Measurements from ENCODE around the gene MEI1. TPM values are rescaled to one million over a fixed set of nuclear protein-coding genes. Genes with fewer than 3 reads are reported as not detected.

The MEI1 gene
- total and polyA plus RNA-seq, 8 donors, result 1.6 to 15.2 (median 3.4) TPM; not detected in 2

- intact Hi-C loops (cut with DNase I; ENCODE audit: low total_unique reads), result no loop called here
- DNase-seq, result peak in 1 of 2 donors; percentile 65
- Histone ChIP-seq H3K4me3 (peak overlapping the region; percentile 58 to 77 (median 68)), H3K36me3 (peaks cover 0 to 3% (median 1%) of the 10 kb centered on the region in 4 donors), H3K4me1 (peaks cover 15 to 51% (median 32%) of the 10 kb centered on the region in 4 donors), H3K27me3 (no peaks in the 10 kb centered on the region), H3K27ac (peak overlapping the region; percentile 89 to 99 (median 98)), H3K9me3 (no peaks in the 10 kb centered on the region)
- 0 to 1% (median 0%) methylated on average over 19 to 20 of the region's 20 CpGs for WGBS, 5 donors
- TF ChIP-seq EP300 (IDR thresholded peaks at IDR 0.05) (no peak), POLR2A (IDR thresholded peaks at IDR 0.05) (no peak), CTCF (IDR thresholded peaks at IDR 0.05) (no peak), POLR2AphosphoS5 (IDR thresholded peaks at IDR 0.05) (no peak)
Observed at GRCh38 chr22:41687901-41688364, 11.4 kb upstream of the MEI1 start.

- WGBS, 5 donors, result 0 to 1% (median 0%) methylated on average over 46 to 62 of the region's 62 CpGs
- peaks cover 3 to 10% (median 7%) of the 10 kb centered on the region in 4 donors for H3K36me3 ChIP-seq
- DNase-seq, result peak; percentile 94 to 98
- peaks cover 15 to 45% (median 29%) of the 10 kb centered on the region in 4 donors for H3K4me1 ChIP-seq
- no peaks in the 10 kb centered on the region for H3K9me3 ChIP-seq
- TF ChIP-seq POLR2A (IDR thresholded peaks at IDR 0.05), result peak in 2 of 4 donors; percentile 40 to 75
- TF ChIP-seq POLR2AphosphoS5 (IDR thresholded peaks at IDR 0.05), result peak; percentile 93 to 98 (median 97)
- peak; percentile 25 for TF ChIP-seq EP300 (IDR thresholded peaks at IDR 0.05)
- TF ChIP-seq CTCF (IDR thresholded peaks at IDR 0.05), result no peak
- H3K27me3 ChIP-seq, result no peaks in the 10 kb centered on the region
- H3K27ac ChIP-seq, result peak within 1 kb of the TSS; percentile 89 to 99 (median 98)
- intact Hi-C loops (cut with DNase I; ENCODE audit: low total_unique reads), result no loop called here
- H3K4me3 ChIP-seq, result peak within 1 kb of the TSS; percentile 58 to 77 (median 68)
Observed at GRCh38 chr22:41688365-41689211, 10.7 kb upstream of the MEI1 start, which contains the start of gene SNU13. Gene SNU13, minus strand, starts transcription at chr22:41688867. Its CDS starts 71 bp downstream, at chr22:41688796.

GRCh38 chr22:41690476-41690875, 8.8 kb upstream of the MEI1 start:
- peaks cover 15 to 40% (median 29%) of the 10 kb centered on the region in 4 donors for H3K4me1 ChIP-seq
- H3K9me3 ChIP-seq, result no peaks in the 10 kb centered on the region
- no peak overlapping the region for H3K4me3 ChIP-seq
- DNase-seq, result no peak
- TF ChIP-seq POLR2A (IDR thresholded peaks at IDR 0.05), result no peak
- no peaks in the 10 kb centered on the region for H3K27me3 ChIP-seq
- H3K36me3 ChIP-seq, result peaks cover 6 to 24% (median 19%) of the 10 kb centered on the region in 4 donors
- intact Hi-C loops (cut with DNase I; ENCODE audit: low total_unique reads), result no loop called here
- 74 to 85% (median 83%) methylated on average over 3 of the region's 3 CpGs for WGBS, 5 donors
- H3K27ac ChIP-seq, result peak overlapping the region in 1 of 5 donors; percentile 99

GRCh38 chr22:41695211-41695610, 4.1 kb upstream of the MEI1 start:
- Histone ChIP-seq H3K9me3 (no peaks in the 10 kb centered on the region), H3K27ac (no peak overlapping the region), H3K27me3 (no peaks in the 10 kb centered on the region), H3K4me3 (no peak overlapping the region), H3K36me3 (peaks cover 6 to 24% (median 19%) of the 10 kb centered on the region in 4 donors), H3K4me1 (peaks cover 17 to 25% (median 22%) of the 10 kb centered on the region in 4 donors)
- DNase-seq, result no peak
- intact Hi-C loops (cut with DNase I; ENCODE audit: low total_unique reads), result loop anchor here (5.0 kb wide), 1 partner anchor 242 kb away; no protein-coding TSS in a partner anchor
- 84 to 97% (median 87%) methylated on average over 2 of the region's 2 CpGs for WGBS, 5 donors
- no peak for TF ChIP-seq EP300 (IDR thresholded peaks at IDR 0.05)
- no peak for TF ChIP-seq CTCF (IDR thresholded peaks at IDR 0.05)
- no peak for TF ChIP-seq POLR2A (IDR thresholded peaks at IDR 0.05)
- no peak for TF ChIP-seq POLR2AphosphoS5 (IDR thresholded peaks at IDR 0.05)

Measured in stomach (tissue), 9 donors.